HEK293 (cell line): Measurements from ENCODE around the gene STRN3.

ENCODE experiments used
- CTCF ChIA-PET: fragments of 350-600 bp; formaldehyde crosslinking; extraction: SDS; loops from one replicate; lab custom pipeline; 2021; ENCODE audit warnings: antibody characterized with exemption; lab: Yijun Ruan, JAX
- POLR2A ChIA-PET: fragments of 300-600 bp; formaldehyde crosslinking; extraction: SDS; loops from one replicate; lab custom pipeline; 2020; ENCODE audit warnings: antibody characterized with exemption, inconsistent platforms; lab: Yijun Ruan, JAX
- H3K27ac ChIP-seq: fragments of 200-500 bp; sonication (Bioruptor generic); 2 replicates; pipeline ENCODE4 v1.5.1; 2014; ENCODE audit warnings: low read depth, low read length, control low read depth, inconsistent platforms; ENCODE audit errors: extremely low read depth
- H3K36me3 ChIP-seq, 2 experiments: fragments of 200-500 bp in 1 of 2; sonication (Bioruptor generic) in 1 of 2; 1 replicate in 1 of 2; 2 replicates in 1 of 2; pipeline ENCODE4 v1.5.1; 2014 to 2017; ENCODE audit warnings: inconsistent platforms in 2 of 2, low read length in 2 of 2; ENCODE audit not compliant: control insufficient read depth in 2 of 2, insufficient read depth in 1 of 2
- H3K4me1 ChIP-seq: fragments of 200-500 bp; sonication (Bioruptor generic); 2 replicates; pipeline ENCODE4 v1.5.1; 2014; ENCODE audit warnings: mild to moderate bottlenecking, low read length, inconsistent platforms; ENCODE audit not compliant: control insufficient read depth, insufficient read depth
- H3K4me3 ChIP-seq: 2 replicates; pipeline ENCODE4 v1.5.1; 2011; ENCODE audit warnings: low read depth, mild to moderate bottlenecking, control low read depth, low read length, moderate library complexity
- H3K9me3 ChIP-seq: fragments of 200-500 bp; sonication (Bioruptor generic); 2 replicates; pipeline ENCODE4 v1.5.1; 2014; ENCODE audit warnings: low read depth, low read length, inconsistent platforms; ENCODE audit not compliant: control insufficient read depth, insufficient read depth
- BCL11B ChIP-seq: fragments of 450-650 bp; formaldehyde crosslinking; IDR thresholded peaks from 2 replicates; pipeline ENCODE4 v1.5.1; 2016; ENCODE audit warnings: low read depth, missing biosample characterization, missing genetic modification characterization
- EGR2 ChIP-seq: fragments of 450-650 bp; formaldehyde crosslinking; IDR thresholded peaks from 2 replicates; pipeline ENCODE4 v1.5.1; 2016; ENCODE audit warnings: low read depth, missing biosample characterization, missing genetic modification characterization
- GLI2 ChIP-seq: fragments of 450-650 bp; formaldehyde crosslinking; IDR thresholded peaks from 2 replicates; pipeline ENCODE4; 2017; ENCODE audit warnings: missing biosample characterization, missing genetic modification characterization, low read depth, borderline replicate concordance
- GLI4 ChIP-seq: fragments of 450-650 bp; formaldehyde crosslinking; IDR thresholded peaks from 2 replicates; pipeline ENCODE4 v1.5.1; 2016; ENCODE audit warnings: missing biosample characterization, missing genetic modification characterization
- KLF9 ChIP-seq: fragments of 450-650 bp; formaldehyde crosslinking; IDR thresholded peaks from 2 replicates; pipeline ENCODE4 v1.5.1; 2016; ENCODE audit warnings: missing biosample characterization, missing genetic modification characterization, low read depth
- OSR2 ChIP-seq: fragments of 450-650 bp; formaldehyde crosslinking; IDR thresholded peaks from 2 replicates; pipeline ENCODE4 v1.5.1; 2016; ENCODE audit warnings: missing biosample characterization, missing genetic modification characterization
- PBX3 ChIP-seq: sonication (generic); formaldehyde crosslinking; IDR thresholded peaks from 2 replicates; pipeline ENCODE4 v1.8.1; 2022; ENCODE audit warnings: mild to moderate bottlenecking, moderate library complexity, missing genetic modification reagents
- SP3 ChIP-seq: fragments of 450-650 bp; formaldehyde crosslinking; IDR thresholded peaks from 2 replicates; pipeline ENCODE4 v1.5.1; 2016; ENCODE audit warnings: missing biosample characterization, missing genetic modification characterization
- ZBTB21 ChIP-seq: fragments of 450-650 bp; formaldehyde crosslinking; IDR thresholded peaks from 2 replicates; pipeline ENCODE4 v1.5.1; 2017; ENCODE audit warnings: missing biosample characterization, missing genetic modification characterization
- ZBTB8A ChIP-seq: fragments of 450-650 bp; formaldehyde crosslinking; IDR thresholded peaks from 2 replicates; pipeline ENCODE4 v1.5.1; 2016; ENCODE audit warnings: missing biosample characterization, missing genetic modification characterization
- ZEB2 ChIP-seq: fragments of 450-650 bp; formaldehyde crosslinking; IDR thresholded peaks from 2 replicates; pipeline ENCODE4 v1.5.1; 2016; ENCODE audit warnings: missing biosample characterization, missing genetic modification characterization
- ZNF112 ChIP-seq: fragments of 450-650 bp; formaldehyde crosslinking; IDR thresholded peaks from 2 replicates; pipeline ENCODE4 v1.5.0; 2017; ENCODE audit warnings: missing biosample characterization, missing genetic modification characterization
- ZNF121 ChIP-seq: fragments of 450-650 bp; formaldehyde crosslinking; IDR thresholded peaks from 2 replicates; pipeline ENCODE4 v1.5.1; 2016; ENCODE audit warnings: missing biosample characterization, missing genetic modification characterization
- ZNF133 ChIP-seq: fragments of 450-650 bp; formaldehyde crosslinking; IDR thresholded peaks from 2 replicates; pipeline ENCODE4 v1.5.1; 2016; ENCODE audit warnings: missing biosample characterization, missing genetic modification characterization
- ZNF211 ChIP-seq: fragments of 450-650 bp; formaldehyde crosslinking; IDR thresholded peaks from 2 replicates; pipeline ENCODE4 v1.5.1; 2016; ENCODE audit warnings: low read depth, missing biosample characterization, missing genetic modification characterization
- ZNF266 ChIP-seq: fragments of 450-650 bp; formaldehyde crosslinking; IDR thresholded peaks from 2 replicates; pipeline ENCODE4 v1.5.1; 2016; ENCODE audit warnings: missing biosample characterization, missing genetic modification characterization, low read depth
- ZNF37A ChIP-seq: fragments of 450-650 bp; IDR thresholded peaks from 2 replicates; pipeline ENCODE4 v1.5.1; 2018; ENCODE audit warnings: missing biosample characterization, missing genetic modification characterization
- ZNF404 ChIP-seq: fragments of 450-650 bp; formaldehyde crosslinking; IDR thresholded peaks from 2 replicates; pipeline ENCODE4 v1.5.1; 2017; ENCODE audit warnings: missing biosample characterization, missing genetic modification characterization
- ZNF501 ChIP-seq: fragments of 450-650 bp; formaldehyde crosslinking; IDR thresholded peaks from 2 replicates; pipeline ENCODE4 v1.5.1; 2016; ENCODE audit warnings: missing biosample characterization, missing genetic modification characterization
- ZNF529 ChIP-seq: fragments of 450-650 bp; formaldehyde crosslinking; IDR thresholded peaks from 2 replicates; pipeline ENCODE4 v1.5.1; 2017; ENCODE audit warnings: missing genetic modification characterization, missing biosample characterization; ENCODE audit not compliant: insufficient replicate concordance
- ZNF544 ChIP-seq: fragments of 450-650 bp; formaldehyde crosslinking; IDR thresholded peaks from 2 replicates; pipeline ENCODE4 v1.5.0; 2017; ENCODE audit warnings: missing biosample characterization, missing genetic modification characterization
- ZNF560 ChIP-seq: fragments of 450-650 bp; formaldehyde crosslinking; IDR thresholded peaks from 2 replicates; pipeline ENCODE4 v1.5.1; 2017; ENCODE audit warnings: missing biosample characterization, missing genetic modification characterization, borderline replicate concordance
- ZNF610 ChIP-seq: fragments of 450-650 bp; formaldehyde crosslinking; IDR thresholded peaks from 2 replicates; pipeline ENCODE4 v1.5.1; 2016; ENCODE audit warnings: missing biosample characterization, missing genetic modification characterization, borderline replicate concordance
- ZNF639 ChIP-seq: fragments of 450-650 bp; formaldehyde crosslinking; IDR thresholded peaks from 2 replicates; pipeline ENCODE4 v1.5.1; 2016; ENCODE audit warnings: missing biosample characterization, missing genetic modification characterization
- TF ChIP-seq, protein P1 (sequence below): fragments of 450-650 bp; formaldehyde crosslinking; optimal IDR thresholded peaks from 2 replicates; pipeline ENCODE3; 2016; ENCODE audit warnings: missing biosample characterization, mild to moderate bottlenecking, missing genetic modification characterization

The STRN3 gene

DNA sequence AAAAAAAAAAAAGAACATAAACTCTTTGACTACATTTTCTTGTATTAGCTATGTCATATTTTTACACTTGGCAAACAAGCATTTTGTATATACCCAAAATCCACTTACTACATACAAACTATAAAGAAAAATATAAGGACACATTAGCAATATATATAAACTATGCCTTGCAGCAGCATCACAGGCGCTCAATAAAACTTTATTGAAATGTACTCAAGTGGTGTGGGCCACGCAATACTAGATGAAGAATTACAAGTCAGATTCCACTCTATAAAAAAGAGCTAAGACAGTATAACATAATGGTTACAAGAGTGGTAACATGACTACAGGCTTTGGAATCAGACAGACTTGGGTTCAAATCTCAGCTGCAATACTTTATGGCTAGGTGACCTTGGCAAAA, 3.8 kb downstream of the STRN3 start:
- ChIA-PET POLR2A (no interaction called here), CTCF (interaction anchor here (0.6 kb wide), 1 partner anchor 182 kb away, joined by 3 read pairs; no protein-coding TSS in a partner anchor)
- TF ChIP-seq ZNF501 (tag by site-specific recombination) (no peak), BCL11B (tag by site-specific recombination) (no peak), ZNF639 (tag by site-specific recombination) (no peak), KLF9 (tag by site-specific recombination) (no peak)
- Histone ChIP-seq H3K4me3 (no peak overlapping the region), H3K36me3 (peaks cover 14 to 21% of the 10 kb centered on the region in 2 experiments; a peak in 2 of 3 replicates), H3K4me1 (peaks cover 8% of the 10 kb centered on the region), H3K27ac (no peak overlapping the region), H3K9me3 (no peaks in the 10 kb centered on the region)

GRCh38 chr14:31021576-31021949, 4.6 kb downstream of the STRN3 start:
- TF ChIP-seq ZNF529: no peak
- TF ChIP-seq ZNF133 (tag by site-specific recombination): peak; percentile 31; the same call in 1 of the 2 replicates
- no peak overlapping the region for H3K4me3 ChIP-seq
- H3K4me1 ChIP-seq: peaks cover 8% of the 10 kb centered on the region
- ChIA-PET POLR2A (no interaction called here), CTCF (no interaction called here)
- no peaks in the 10 kb centered on the region for H3K9me3 ChIP-seq
- H3K27ac ChIP-seq: no peak overlapping the region
- peaks cover 14 to 21% of the 10 kb centered on the region in 2 experiments; a peak in 2 of 3 replicates for H3K36me3 ChIP-seq

DNA sequence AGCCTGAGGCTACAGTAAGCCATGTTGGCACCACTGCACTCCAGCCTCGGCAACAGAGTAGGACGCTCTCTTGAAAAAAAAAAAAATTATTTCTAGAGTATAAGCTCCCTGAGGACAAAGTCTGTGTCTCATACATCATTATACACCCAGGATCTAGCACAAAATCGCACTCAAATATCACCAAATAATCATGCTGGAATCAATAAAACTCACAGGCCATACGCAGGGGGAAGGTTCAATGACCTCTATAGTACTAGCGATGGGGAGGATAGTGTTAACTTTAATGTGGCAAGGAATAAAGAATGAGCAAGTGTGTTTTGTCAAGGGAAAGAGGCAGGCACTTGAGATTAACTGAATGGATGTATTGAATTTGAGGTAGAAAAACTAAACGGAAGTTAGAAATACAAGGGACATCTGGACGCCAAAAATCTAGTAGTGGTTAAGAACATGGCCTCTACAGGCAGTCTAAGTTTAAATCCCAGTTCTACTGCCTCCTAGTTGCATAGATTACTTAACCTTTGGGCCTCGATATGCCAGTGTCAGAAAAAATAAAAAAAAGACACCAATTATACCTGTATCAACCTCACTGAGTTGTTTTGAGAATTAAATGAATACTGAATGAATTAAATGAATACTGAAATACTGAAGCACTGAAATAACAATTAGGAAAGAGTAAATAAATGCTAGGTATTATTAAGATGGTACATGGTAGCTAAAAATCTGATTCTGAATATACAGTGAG, 5.2 kb downstream of the STRN3 start:
- TF ChIP-seq ZNF610 (tag by site-specific recombination) (no peak), ZNF133 (tag by site-specific recombination) (peak; percentile 95)
- TF ChIP-seq, all 188 proteins: peak for 1
- Histone ChIP-seq H3K9me3 (no peaks in the 10 kb centered on the region), H3K36me3 (peaks cover 14 to 21% of the 10 kb centered on the region in 2 experiments; a peak in 2 of 3 replicates), H3K4me1 (peaks cover 8% of the 10 kb centered on the region), H3K4me3 (no peak overlapping the region), H3K27ac (no peak overlapping the region)
- ChIA-PET CTCF (no interaction called here), POLR2A (no interaction called here)

DNA sequence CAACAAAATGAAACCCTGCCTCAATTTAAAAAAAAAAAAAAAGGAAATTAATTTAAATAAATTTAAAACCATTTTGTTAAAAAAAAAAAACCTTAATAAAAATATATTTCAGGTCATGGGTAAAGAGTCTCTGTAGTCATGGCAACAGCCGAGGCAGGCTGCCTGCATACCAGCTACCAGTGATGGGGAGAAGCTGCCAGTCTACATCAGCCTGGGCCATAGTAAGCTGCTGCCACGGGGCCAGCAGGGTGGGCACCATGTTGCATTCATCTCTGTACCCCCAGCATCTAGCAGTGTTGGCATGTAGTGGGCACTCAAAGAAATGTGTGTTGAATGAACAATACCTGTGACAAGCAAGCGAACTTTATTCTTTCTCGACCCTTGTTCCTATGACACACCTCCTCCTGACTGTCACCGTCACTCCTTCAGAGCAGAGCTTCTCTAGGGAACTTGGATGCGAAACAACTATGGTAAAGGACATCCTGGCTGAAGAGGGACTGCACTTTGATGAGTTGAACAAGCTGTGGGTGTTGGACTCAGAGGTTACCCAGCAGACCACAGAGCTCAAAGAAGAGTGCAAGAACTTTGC, 8.0 kb downstream of the STRN3 start:
- peaks cover 3% of the 10 kb centered on the region; the same call in 1 of the 2 replicates for H3K4me1 ChIP-seq
- H3K4me3 ChIP-seq: no peak overlapping the region
- no peak overlapping the region for H3K27ac ChIP-seq
- H3K9me3 ChIP-seq: no peaks in the 10 kb centered on the region
- POLR2A ChIA-PET: no interaction called here
- CTCF ChIA-PET: interaction anchor here (1.2 kb wide), 1 partner anchor 30 kb away, joined by 3 read pairs; no protein-coding TSS in a partner anchor
- peaks cover 17 to 21% of the 10 kb centered on the region in 2 experiments; a peak in 2 of 3 replicates for H3K36me3 ChIP-seq
- TF ChIP-seq ZNF37A (tag by site-specific recombination): no peak
- TF ChIP-seq ZBTB8A (tag by site-specific recombination): no peak
- no peak for TF ChIP-seq OSR2 (tag by site-specific recombination)
- TF ChIP-seq PBX3: no peak
- TF ChIP-seq SP3: no peak
- no peak for TF ChIP-seq ZNF544 (tag by site-specific recombination)
- TF ChIP-seq ZNF112: no peak
- no peak for TF ChIP-seq ZEB2 (tag by site-specific recombination)
- TF ChIP-seq ZNF121: no peak
- no peak for TF ChIP-seq GLI2 (tag by site-specific recombination)
- TF ChIP-seq ZNF404 (tag by site-specific recombination): no peak
- no peak for TF ChIP-seq ZNF211 (tag by site-specific recombination)
- TF ChIP-seq GLI4 (tag by site-specific recombination): no peak
- TF ChIP-seq ZNF266 (tag by site-specific recombination): no peak
- TF ChIP-seq EGR2 (tag by site-specific recombination): no peak
- no peak for TF ChIP-seq ZNF560
- TF ChIP-seq ZBTB21 (tag by site-specific recombination): no peak
- TF ChIP-seq, protein P1, sequence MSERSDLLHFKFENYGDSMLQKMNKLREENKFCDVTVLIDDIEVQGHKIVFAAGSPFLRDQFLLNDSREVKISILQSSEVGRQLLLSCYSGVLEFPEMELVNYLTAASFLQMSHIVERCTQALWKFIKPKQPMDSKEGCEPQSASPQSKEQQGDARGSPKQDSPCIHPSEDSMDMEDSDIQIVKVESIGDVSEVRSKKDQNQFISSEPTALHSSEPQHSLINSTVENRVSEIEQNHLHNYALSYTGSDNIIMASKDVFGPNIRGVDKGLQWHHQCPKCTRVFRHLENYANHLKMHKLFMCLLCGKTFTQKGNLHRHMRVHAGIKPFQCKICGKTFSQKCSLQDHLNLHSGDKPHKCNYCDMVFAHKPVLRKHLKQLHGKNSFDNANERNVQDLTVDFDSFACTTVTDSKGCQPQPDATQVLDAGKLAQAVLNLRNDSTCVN: no peak
